Fibroblast of villous mesenchyme (primary cell): ENCODE data around the gene TMTC2. TPM values are rescaled to one million over a fixed set of nuclear protein-coding genes. Genes with fewer than 3 reads are reported as not detected.
"Not testable (repeated sequence)": the region's sequence is repeated elsewhere in the genome, so short reads cannot be mapped to it uniquely, and the experiment has no call there.

Experiments used
- DNase-seq: peaks from one replicate; pipeline ENCODE4 v3.0.0-alpha.2; 2010; ENCODE audit warnings: low read depth
- H3K4me3 ChIP-seq: 2 replicates; pipeline ENCODE4 v1.5.1; 2011; ENCODE audit warnings: low read depth, mild to moderate bottlenecking, low read length
- CTCF ChIP-seq: IDR thresholded peaks from 2 replicates; pipeline ENCODE4 v1.5.1; 2012; ENCODE audit warnings: low read depth, mild to moderate bottlenecking, low read length; ENCODE audit not compliant: insufficient read depth
- total RNA-seq: library from RNA; depleted of rRNA; stranded (reverse); fragments of >200 nt; gene quantifications from 2 replicates; pipeline ENCODE4 v1.2.3, GENCODE V29; 2012

TMTC2 gene
- total RNA-seq, 1 donor: 5.2 TPM

DNA sequence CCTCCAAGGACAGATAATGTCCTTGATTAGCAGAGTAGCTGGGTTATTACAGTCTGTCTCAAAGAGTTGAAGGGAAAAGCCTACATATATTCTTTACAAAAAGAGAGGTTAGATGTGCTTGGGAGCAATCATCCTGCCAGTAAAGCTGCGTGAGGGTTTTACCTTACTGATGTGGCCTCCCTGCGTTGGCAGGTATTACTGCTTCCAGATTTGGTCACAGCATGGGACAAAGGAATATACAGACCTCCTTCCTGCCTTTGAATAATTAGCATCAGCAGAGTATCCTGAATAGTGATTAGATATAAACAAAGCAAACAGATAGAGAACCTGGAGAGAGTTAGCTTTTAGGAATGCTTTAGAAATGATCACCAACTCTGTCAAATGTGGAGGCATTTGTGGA is 69.6 kb downstream of the TMTC2 start:
- no peak for TF ChIP-seq CTCF
- H3K4me3 ChIP-seq: no peak overlapping the region
- DNase-seq: no peak

DNA sequence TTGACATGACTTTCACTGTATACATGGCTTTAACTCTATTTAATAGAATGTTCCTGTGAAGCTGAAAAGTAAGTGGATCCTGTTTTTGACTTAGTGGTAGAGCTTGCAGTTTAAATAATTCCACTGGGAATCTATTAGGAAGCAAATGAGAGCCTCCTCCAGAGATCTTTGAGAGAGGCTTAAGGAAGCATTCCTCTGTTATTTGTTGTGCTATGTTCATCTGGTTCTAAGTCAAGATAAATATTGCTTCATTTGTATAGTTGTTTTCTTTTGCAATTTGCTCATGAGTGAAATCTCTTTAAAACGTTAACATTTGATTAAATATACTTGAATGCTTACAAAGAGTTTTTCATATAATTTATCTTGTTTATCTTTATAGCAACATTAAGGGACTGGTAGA is 70.4 kb downstream of the TMTC2 start:
- H3K4me3 ChIP-seq: no peak overlapping the region
- TF ChIP-seq CTCF: no peak
- DNase-seq: peak; percentile 24

DNA sequence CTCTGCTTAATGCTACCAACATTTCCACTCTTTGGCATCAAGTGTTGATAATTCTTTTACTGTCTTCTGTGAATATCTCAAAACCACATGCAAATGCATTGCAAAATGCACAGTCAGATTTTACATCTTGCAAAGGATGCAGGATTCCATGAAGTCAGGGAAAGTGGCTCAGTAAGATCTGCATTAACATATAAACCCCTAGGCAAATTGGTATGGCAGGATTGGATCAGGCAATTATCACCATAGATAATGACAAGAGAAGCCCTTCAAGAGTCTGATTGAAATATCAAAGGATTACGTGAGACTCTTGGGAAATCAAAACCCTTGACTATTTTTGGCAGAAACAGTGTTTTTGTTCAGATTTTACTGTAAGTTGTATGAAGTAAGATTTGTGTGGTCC is 71.0 kb downstream of the TMTC2 start:
- no peak for DNase-seq
- no peak overlapping the region for H3K4me3 ChIP-seq
- TF ChIP-seq CTCF: no peak

- H3K4me3 ChIP-seq: no peak overlapping the region
- TF ChIP-seq CTCF: no peak
- DNase-seq: no peak
Observed at GRCh38 chr12:82758749-82759330, 72.1 kb downstream of the TMTC2 start.

GRCh38 chr12:82760423-82760822 is 73.7 kb downstream of the TMTC2 start:
- H3K4me3 ChIP-seq: no peak overlapping the region
- no peak for TF ChIP-seq CTCF
- DNase-seq: no peak

DNA sequence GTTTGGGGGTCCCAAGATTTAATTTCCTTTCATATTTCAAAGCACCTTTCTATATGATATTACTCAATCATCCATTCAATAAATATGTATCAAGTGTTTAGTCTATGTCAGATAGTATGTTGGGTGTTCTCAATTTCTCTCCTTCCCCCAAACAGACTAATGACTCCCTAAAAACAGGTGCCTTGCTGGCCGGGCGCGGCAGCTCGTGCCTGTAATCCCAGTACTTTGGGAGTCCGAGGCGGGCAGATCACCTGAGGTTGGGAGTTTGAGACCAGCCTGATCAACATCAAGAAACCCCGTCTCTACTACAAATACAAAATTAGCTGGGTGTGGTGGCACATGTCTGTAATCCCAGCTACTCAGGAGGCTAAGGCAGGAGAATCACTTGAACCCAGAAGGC is 78.5 kb downstream of the TMTC2 start:
- H3K4me3 ChIP-seq, DNase-seq: not testable (repeated sequence)

GRCh38 chr12:82765971-82766705 is 79.4 kb downstream of the TMTC2 start:
- no peak for DNase-seq
- no peak overlapping the region for H3K4me3 ChIP-seq
- no peak for TF ChIP-seq CTCF
